ENCODE data around the gene CLCN7. TPM values are rescaled to one million over a fixed set of nuclear protein-coding genes. Genes with fewer than 3 reads are reported as not detected.
"Not testable (repeated sequence)": the region's sequence is repeated elsewhere in the genome, so short reads cannot be mapped to it uniquely, and the experiment has no call there.

CLCN7 gene
- polyA plus RNA-seq, 2 donors, result 18.7 to 33.1 TPM

GRCh38 chr16:1442697-1443096 is 32.1 kb downstream of the CLCN7 start:
- no peak overlapping the region for H3K4me3 ChIP-seq (ENCODE audit: low read depth in 1 of 2, low read length in 2 of 2)
- no peaks in the 10 kb centered on the region for H3K4me1 ChIP-seq (ENCODE audit: control insufficient read depth in 2 of 2, insufficient read depth in 2 of 2, low read length in 1 of 2)
- no peak overlapping the region for H3K27ac ChIP-seq (ENCODE audit: low read depth in 2 of 2, low read length in 1 of 2)
- no peaks in the 10 kb centered on the region for H3K9me3 ChIP-seq (ENCODE audit: control insufficient read depth in 2 of 2, insufficient read depth in 1 of 2, low read depth in 1 of 2, low read length in 1 of 2)
- H3K27me3 ChIP-seq (ENCODE audit: control insufficient read depth in 1 of 2, insufficient read depth in 2 of 2, low read length in 2 of 2), result no peaks in the 10 kb centered on the region
- WGBS, 2 donors, result 83 to 89% methylated on average over 14 to 24 of the region's 24 CpGs
- H3K36me3 ChIP-seq (ENCODE audit: control insufficient read depth in 2 of 2, insufficient read depth in 2 of 2, low read length in 1 of 2), result peaks cover 3 to 16% of the 10 kb centered on the region in 2 donors

- H3K36me3 ChIP-seq (ENCODE audit: control insufficient read depth in 2 of 2, insufficient read depth in 2 of 2, low read length in 1 of 2), result peaks cover 0 to 7% of the 10 kb centered on the region in 2 donors
- no peaks in the 10 kb centered on the region for H3K27me3 ChIP-seq (ENCODE audit: control insufficient read depth in 1 of 2, insufficient read depth in 2 of 2, low read length in 2 of 2)
- H3K9me3 ChIP-seq (ENCODE audit: control insufficient read depth in 2 of 2, insufficient read depth in 1 of 2, low read depth in 1 of 2, low read length in 1 of 2), result no peaks in the 10 kb centered on the region
- no peak overlapping the region for H3K4me3 ChIP-seq (ENCODE audit: low read depth in 1 of 2, low read length in 2 of 2)
- WGBS, 2 donors, result 75 to 77% methylated on average over 22 of the region's 22 CpGs
- no peak overlapping the region for H3K27ac ChIP-seq (ENCODE audit: low read depth in 2 of 2, low read length in 1 of 2)
- H3K4me1 ChIP-seq (ENCODE audit: control insufficient read depth in 2 of 2, insufficient read depth in 2 of 2, low read length in 1 of 2), result no peaks in the 10 kb centered on the region
Observed at GRCh38 chr16:1441391-1441829, 33.4 kb downstream of the CLCN7 start.

DNA sequence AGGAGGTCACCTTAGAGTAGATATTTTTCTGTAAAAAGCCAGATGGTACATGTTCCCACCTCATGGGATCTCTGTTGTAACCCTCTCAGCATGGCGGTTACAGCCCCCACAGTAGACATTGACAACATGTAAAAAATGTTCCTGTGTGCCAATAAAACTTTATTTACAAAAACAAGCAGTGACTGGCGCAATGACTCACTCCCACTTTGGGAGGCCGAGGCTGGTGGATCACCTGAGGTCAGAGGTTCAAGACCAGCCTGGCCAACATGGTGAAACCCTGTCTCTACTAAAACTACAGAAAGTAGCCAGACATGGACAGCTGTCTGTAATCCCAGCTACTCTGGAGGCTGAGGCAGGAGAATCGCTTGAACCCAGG is 35.1 kb downstream of the CLCN7 start:
- WGBS, 2 donors, result 87 to 89% methylated on average over 4 of the region's 4 CpGs
- H3K27ac ChIP-seq (ENCODE audit: low read depth in 2 of 2, low read length in 1 of 2); H3K4me1 ChIP-seq (ENCODE audit: control insufficient read depth in 2 of 2, insufficient read depth in 2 of 2, low read length in 1 of 2): not testable (repeated sequence)

DNA sequence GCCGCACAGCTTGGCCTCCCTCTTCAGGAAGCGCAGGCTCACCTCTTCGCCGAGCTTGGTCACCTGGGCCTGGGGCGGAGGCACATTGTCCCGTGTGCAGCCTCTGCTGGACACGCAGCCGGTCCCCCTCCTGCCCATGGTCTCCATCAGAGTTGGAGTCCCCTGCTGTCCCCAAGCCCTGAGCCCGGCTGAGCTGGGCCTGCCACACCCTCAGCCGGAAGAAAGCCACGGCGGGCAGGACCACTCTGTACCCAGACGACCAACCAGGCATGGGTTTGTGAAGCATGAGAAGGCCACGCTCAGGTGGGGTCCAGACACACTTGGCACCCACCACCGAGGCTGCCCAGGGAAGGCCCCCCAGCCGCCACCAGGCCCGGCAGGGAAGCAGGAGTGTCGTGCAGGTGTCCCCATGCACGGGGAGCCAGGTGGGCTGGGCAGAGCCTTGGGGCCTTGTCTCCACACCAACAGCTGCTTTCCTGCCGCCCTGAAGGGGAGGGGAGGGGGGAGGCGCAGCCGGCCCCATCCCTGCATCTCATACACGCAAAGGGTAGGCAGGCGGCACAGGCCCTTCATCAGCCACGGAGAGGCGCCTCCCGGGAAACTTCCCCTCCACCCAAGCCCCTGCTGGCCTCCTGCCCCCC is 35.6 kb downstream of the CLCN7 start:
- Histone ChIP-seq H3K4me1 (ENCODE audit: control insufficient read depth in 2 of 2, insufficient read depth in 2 of 2, low read length in 1 of 2) (no peaks in the 10 kb centered on the region), H3K27me3 (ENCODE audit: control insufficient read depth in 1 of 2, insufficient read depth in 2 of 2, low read length in 2 of 2) (no peaks in the 10 kb centered on the region), H3K27ac (ENCODE audit: low read depth in 2 of 2, low read length in 1 of 2) (no peak overlapping the region), H3K4me3 (ENCODE audit: low read depth in 1 of 2, low read length in 2 of 2) (no peak overlapping the region), H3K9me3 (ENCODE audit: control insufficient read depth in 2 of 2, insufficient read depth in 1 of 2, low read depth in 1 of 2, low read length in 1 of 2) (no peaks in the 10 kb centered on the region), H3K36me3 (ENCODE audit: control insufficient read depth in 2 of 2, insufficient read depth in 2 of 2, low read length in 1 of 2) (no peaks in the 10 kb centered on the region)
- 81 to 84% methylated on average over 18 to 27 of the region's 27 CpGs for WGBS, 2 donors

More for the DNA sequence above, 35.1 kb downstream of the CLCN7 start:
- not testable (repeated sequence) for H3K9me3 ChIP-seq (ENCODE audit: control insufficient read depth in 2 of 2, insufficient read depth in 1 of 2, low read depth in 1 of 2, low read length in 1 of 2); H3K27me3 ChIP-seq (ENCODE audit: control insufficient read depth in 1 of 2, insufficient read depth in 2 of 2, low read length in 2 of 2); H3K4me3 ChIP-seq (ENCODE audit: low read depth in 1 of 2, low read length in 2 of 2); H3K36me3 ChIP-seq (ENCODE audit: control insufficient read depth in 2 of 2, insufficient read depth in 2 of 2, low read length in 1 of 2)

DNA sequence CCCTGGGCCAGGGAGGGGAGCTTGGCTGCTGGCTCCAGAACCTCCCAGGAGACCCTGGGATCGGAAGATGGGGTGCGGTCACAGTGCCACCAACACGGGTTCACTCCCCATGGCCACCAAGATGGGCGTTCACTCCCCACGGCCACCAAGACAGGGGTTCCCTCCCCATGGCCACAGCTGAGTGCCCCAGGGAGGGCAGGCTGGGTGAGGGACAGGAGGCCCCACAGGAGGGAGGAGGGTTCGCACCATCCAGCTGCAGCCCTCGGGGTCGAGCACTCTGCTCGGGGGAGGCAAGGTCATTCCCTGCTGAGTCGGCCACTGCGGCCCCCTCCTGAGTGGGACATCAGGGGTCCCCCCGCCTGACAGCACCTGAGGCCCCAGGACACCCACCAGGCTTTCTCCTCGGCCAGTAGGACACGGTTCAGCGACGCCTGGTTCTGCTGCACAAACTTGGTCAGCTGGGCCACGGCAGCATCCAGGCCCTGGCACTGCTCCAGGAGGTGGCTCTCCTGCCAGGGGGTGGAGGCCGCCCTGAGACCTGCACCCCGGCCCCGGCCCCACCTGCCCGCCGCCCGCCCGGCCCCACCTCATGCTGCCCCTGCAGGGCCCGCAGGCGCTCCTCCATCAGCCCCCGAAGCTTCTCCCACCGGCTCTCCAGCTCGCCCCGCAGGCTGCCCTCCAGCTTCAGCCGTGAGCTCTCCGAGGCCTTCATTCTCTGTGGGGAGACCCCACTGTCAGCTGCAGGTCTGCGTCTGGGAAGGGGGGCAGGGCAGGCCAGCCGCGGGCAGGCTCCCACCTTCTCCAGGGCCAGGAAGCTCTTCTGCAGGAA is 36.4 kb downstream of the CLCN7 start:
- no peaks in the 10 kb centered on the region for H3K4me1 ChIP-seq (ENCODE audit: control insufficient read depth in 2 of 2, insufficient read depth in 2 of 2, low read length in 1 of 2)
- H3K36me3 ChIP-seq (ENCODE audit: control insufficient read depth in 2 of 2, insufficient read depth in 2 of 2, low read length in 1 of 2), result no peaks in the 10 kb centered on the region
- 83 to 84% methylated on average over 31 to 35 of the region's 35 CpGs for WGBS, 2 donors
- no peak overlapping the region for H3K27ac ChIP-seq (ENCODE audit: low read depth in 2 of 2, low read length in 1 of 2)
- no peak overlapping the region for H3K4me3 ChIP-seq (ENCODE audit: low read depth in 1 of 2, low read length in 2 of 2)
- no peaks in the 10 kb centered on the region for H3K27me3 ChIP-seq (ENCODE audit: control insufficient read depth in 1 of 2, insufficient read depth in 2 of 2, low read length in 2 of 2)
- H3K9me3 ChIP-seq (ENCODE audit: control insufficient read depth in 2 of 2, insufficient read depth in 1 of 2, low read depth in 1 of 2, low read length in 1 of 2), result no peaks in the 10 kb centered on the region

DNA sequence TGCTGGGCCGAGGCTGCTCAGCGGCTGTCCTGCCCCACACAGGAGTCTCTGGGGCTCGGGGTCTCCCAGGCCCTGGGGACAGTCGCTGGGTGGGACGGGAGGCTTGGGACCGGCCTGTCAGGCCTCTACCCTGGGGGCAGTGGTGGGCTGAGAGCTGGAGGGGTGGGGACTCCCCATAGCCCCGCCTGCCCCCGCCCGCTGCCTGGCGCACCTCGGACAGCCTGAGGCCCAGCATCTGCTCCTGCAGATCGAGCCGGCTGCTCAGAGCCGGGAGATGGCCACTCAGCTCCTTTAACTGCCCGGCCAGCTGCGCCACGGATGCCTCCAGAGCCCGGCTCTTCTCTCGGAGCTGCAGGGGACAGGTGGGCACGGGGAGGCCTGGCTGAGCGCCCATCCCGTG is 37.2 kb downstream of the CLCN7 start:
- Histone ChIP-seq H3K9me3 (ENCODE audit: control insufficient read depth in 2 of 2, insufficient read depth in 1 of 2, low read depth in 1 of 2, low read length in 1 of 2) (no peaks in the 10 kb centered on the region), H3K27me3 (ENCODE audit: control insufficient read depth in 1 of 2, insufficient read depth in 2 of 2, low read length in 2 of 2) (no peaks in the 10 kb centered on the region)
- WGBS, 2 donors, result 85 to 86% methylated on average over 20 to 22 of the region's 22 CpGs

GRCh38 chr16:1436731-1437355 is 38.0 kb downstream of the CLCN7 start:
- Histone ChIP-seq H3K9me3 (ENCODE audit: control insufficient read depth in 2 of 2, insufficient read depth in 1 of 2, low read depth in 1 of 2, low read length in 1 of 2) (no peaks in the 10 kb centered on the region), H3K27me3 (ENCODE audit: control insufficient read depth in 1 of 2, insufficient read depth in 2 of 2, low read length in 2 of 2) (no peaks in the 10 kb centered on the region)
- 85 to 89% methylated on average over 45 to 47 of the region's 47 CpGs for WGBS, 2 donors

More for the DNA sequence above, 37.2 kb downstream of the CLCN7 start:
- Histone ChIP-seq H3K27ac (ENCODE audit: low read depth in 2 of 2, low read length in 1 of 2) (no peak overlapping the region), H3K4me1 (ENCODE audit: control insufficient read depth in 2 of 2, insufficient read depth in 2 of 2, low read length in 1 of 2) (no peaks in the 10 kb centered on the region), H3K36me3 (ENCODE audit: control insufficient read depth in 2 of 2, insufficient read depth in 2 of 2, low read length in 1 of 2) (no peaks in the 10 kb centered on the region), H3K4me3 (ENCODE audit: low read depth in 1 of 2, low read length in 2 of 2) (no peak overlapping the region)

GRCh38 chr16:1435921-1436697 is 38.7 kb downstream of the CLCN7 start:
- no peaks in the 10 kb centered on the region for H3K36me3 ChIP-seq (ENCODE audit: control insufficient read depth in 2 of 2, insufficient read depth in 2 of 2, low read length in 1 of 2)
- H3K27ac ChIP-seq (ENCODE audit: low read depth in 2 of 2, low read length in 1 of 2), result no peak overlapping the region
- no peak overlapping the region for H3K4me3 ChIP-seq (ENCODE audit: low read depth in 1 of 2, low read length in 2 of 2)
- H3K27me3 ChIP-seq (ENCODE audit: control insufficient read depth in 1 of 2, insufficient read depth in 2 of 2, low read length in 2 of 2), result no peaks in the 10 kb centered on the region
- 82 to 84% methylated on average over 29 to 32 of the region's 32 CpGs for WGBS, 2 donors
- H3K4me1 ChIP-seq (ENCODE audit: control insufficient read depth in 2 of 2, insufficient read depth in 2 of 2, low read length in 1 of 2), result no peaks in the 10 kb centered on the region
- H3K9me3 ChIP-seq (ENCODE audit: control insufficient read depth in 2 of 2, insufficient read depth in 1 of 2, low read depth in 1 of 2, low read length in 1 of 2), result no peaks in the 10 kb centered on the region

More at GRCh38 chr16:1436731-1437355, 38.0 kb downstream of the CLCN7 start:
- Histone ChIP-seq H3K27ac (ENCODE audit: low read depth in 2 of 2, low read length in 1 of 2) (no peak overlapping the region), H3K36me3 (ENCODE audit: control insufficient read depth in 2 of 2, insufficient read depth in 2 of 2, low read length in 1 of 2) (no peaks in the 10 kb centered on the region), H3K4me3 (ENCODE audit: low read depth in 1 of 2, low read length in 2 of 2) (no peak overlapping the region), H3K4me1 (ENCODE audit: control insufficient read depth in 2 of 2, insufficient read depth in 2 of 2, low read length in 1 of 2) (no peaks in the 10 kb centered on the region)
